Smooth muscle cell (in vitro differentiated cells): ENCODE results near the gene MYO9B. TPM values are rescaled to one million over a fixed set of nuclear protein-coding genes. Genes with fewer than 3 reads are reported as not detected.

Experiments
- DNase-seq: peaks from one replicate; lab custom pipeline; 2025; ENCODE audit not compliant: unreplicated experiment; lab: John Stamatoyannopoulos, UW
- H2AFZ ChIP-seq: fragments of 200-600 bp; sonication (generic); 2 replicates; pipeline ENCODE4 v1.6.0; 2016; ENCODE audit warnings: antibody characterized with exemption, low read depth, mild to moderate bottlenecking
- H3F3A ChIP-seq: fragments of 200-600 bp; sonication (generic); 2 replicates; pipeline ENCODE4 v1.6.0; 2017; ENCODE audit warnings: antibody characterized with exemption, low read depth
- H3K27ac ChIP-seq: fragments of 200-600 bp; sonication (generic); 2 replicates; pipeline ENCODE4 v1.5.1; 2016; ENCODE audit warnings: low read depth, mild to moderate bottlenecking
- H3K27me3 ChIP-seq: fragments of 200-600 bp; sonication (generic); 2 replicates; pipeline ENCODE4 v1.6.1; 2016; ENCODE audit warnings: low read depth, mild to moderate bottlenecking
- H3K36me3 ChIP-seq: fragments of 200-600 bp; sonication (generic); 2 replicates; pipeline ENCODE4 v1.5.1; 2016; ENCODE audit warnings: low read depth
- H3K4me1 ChIP-seq: fragments of 200-600 bp; sonication (generic); 2 replicates; pipeline ENCODE4 v1.5.1; 2016; ENCODE audit warnings: low read depth
- H3K4me2 ChIP-seq: fragments of 200-600 bp; sonication (generic); 2 replicates; pipeline ENCODE4 v1.6.0; 2016; ENCODE audit warnings: mild to moderate bottlenecking
- H3K4me3 ChIP-seq: fragments of 200-600 bp; sonication (generic); 2 replicates; pipeline ENCODE4 v1.5.1; 2016; ENCODE audit warnings: mild to moderate bottlenecking
- H3K79me2 ChIP-seq: fragments of 200-600 bp; sonication (generic); 2 replicates; pipeline ENCODE4 v1.6.0; 2016; ENCODE audit warnings: low read depth, mild to moderate bottlenecking
- H3K9ac ChIP-seq: fragments of 200-600 bp; sonication (generic); 2 replicates; pipeline ENCODE4 v1.6.0; 2016; ENCODE audit warnings: low read depth
- H3K9me3 ChIP-seq: fragments of 200-600 bp; sonication (generic); replicated peaks from 2 replicates; pipeline ENCODE4 v1.5.1; 2016; ENCODE audit warnings: low read depth
- H4K20me1 ChIP-seq: fragments of 200-600 bp; sonication (generic); 2 replicates; pipeline ENCODE4 v1.6.0; 2016; ENCODE audit warnings: low read depth
- WGBS: methylation state at CpG from one replicate; pipeline ENCODE4 v1.1.7; 2016; ENCODE audit warnings: low lambda C conversion rate; 5-methylcytosine and 5-hydroxymethylcytosine counted together
- polyA plus RNA-seq: library from polyadenylated mRNA; unstranded; fragments of >200 nt; fragmentation: Nextera tagmentation; extraction: Ambion mirVana; gene quantifications from 2 replicates; pipeline ENCODE4 v1.2.1, GENCODE V29; 2016
- total RNA-seq: library from RNA; depleted of rRNA; stranded (reverse); fragments of >200 nt; gene quantifications from 2 replicates; pipeline ENCODE4 v1.2.3, GENCODE V29; 2014
- TF ChIP-seq, protein P1 (sequence below): fragments of 200-600 bp; sonication (generic); IDR thresholded peaks from 2 replicates; pipeline ENCODE4 v1.5.1; 2017; ENCODE audit warnings: borderline replicate concordance, mild to moderate bottlenecking, antibody characterized with exemption; ENCODE audit not compliant: insufficient read depth, poor library complexity, severe bottlenecking

MYO9B gene
- total and polyA plus RNA-seq, 2 experiments from 2014 or later, result 44.6 to 46.6 TPM

DNA sequence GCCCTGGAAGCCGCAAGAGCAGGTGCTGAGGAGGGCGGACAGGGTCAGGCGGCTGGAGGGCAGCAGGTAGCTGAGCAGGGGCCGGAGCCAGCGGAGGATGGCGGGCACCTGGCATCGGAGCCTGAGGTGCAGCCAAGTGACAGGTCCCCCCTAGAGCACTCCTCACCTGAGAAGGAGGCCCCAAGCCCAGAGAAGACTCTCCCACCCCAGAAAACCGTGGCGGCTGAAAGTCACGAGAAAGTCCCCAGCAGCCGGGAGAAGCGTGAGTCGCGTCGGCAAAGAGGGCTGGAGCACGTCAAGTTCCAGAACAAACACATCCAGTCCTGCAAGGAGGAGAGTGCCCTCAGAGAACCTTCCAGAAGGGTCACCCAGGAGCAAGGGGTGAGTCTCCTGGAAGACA, 119.0 kb downstream of the MYO9B start:
- Histone ChIP-seq H3K9me3 (no peaks in the 10 kb centered on the region), H3K36me3 (peaks cover 19% of the 10 kb centered on the region), H3K4me3 (no peak overlapping the region), H3K27ac (no peak overlapping the region), H3K79me2 (no peaks in the 10 kb centered on the region), H3K9ac (no peak overlapping the region), H3K27me3 (no peaks in the 10 kb centered on the region), H3K4me1 (no peaks in the 10 kb centered on the region), H4K20me1 (no peaks in the 10 kb centered on the region), H3K4me2 (no peak overlapping the region), H2AFZ (no peak overlapping the region), H3F3A (no peaks in the 10 kb centered on the region)
- WGBS, result 97% methylated on average over 16 of the region's 16 CpGs
- DNase-seq, result no peak
- TF ChIP-seq, protein P1, sequence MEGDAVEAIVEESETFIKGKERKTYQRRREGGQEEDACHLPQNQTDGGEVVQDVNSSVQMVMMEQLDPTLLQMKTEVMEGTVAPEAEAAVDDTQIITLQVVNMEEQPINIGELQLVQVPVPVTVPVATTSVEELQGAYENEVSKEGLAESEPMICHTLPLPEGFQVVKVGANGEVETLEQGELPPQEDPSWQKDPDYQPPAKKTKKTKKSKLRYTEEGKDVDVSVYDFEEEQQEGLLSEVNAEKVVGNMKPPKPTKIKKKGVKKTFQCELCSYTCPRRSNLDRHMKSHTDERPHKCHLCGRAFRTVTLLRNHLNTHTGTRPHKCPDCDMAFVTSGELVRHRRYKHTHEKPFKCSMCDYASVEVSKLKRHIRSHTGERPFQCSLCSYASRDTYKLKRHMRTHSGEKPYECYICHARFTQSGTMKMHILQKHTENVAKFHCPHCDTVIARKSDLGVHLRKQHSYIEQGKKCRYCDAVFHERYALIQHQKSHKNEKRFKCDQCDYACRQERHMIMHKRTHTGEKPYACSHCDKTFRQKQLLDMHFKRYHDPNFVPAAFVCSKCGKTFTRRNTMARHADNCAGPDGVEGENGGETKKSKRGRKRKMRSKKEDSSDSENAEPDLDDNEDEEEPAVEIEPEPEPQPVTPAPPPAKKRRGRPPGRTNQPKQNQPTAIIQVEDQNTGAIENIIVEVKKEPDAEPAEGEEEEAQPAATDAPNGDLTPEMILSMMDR, result no peak

DNA sequence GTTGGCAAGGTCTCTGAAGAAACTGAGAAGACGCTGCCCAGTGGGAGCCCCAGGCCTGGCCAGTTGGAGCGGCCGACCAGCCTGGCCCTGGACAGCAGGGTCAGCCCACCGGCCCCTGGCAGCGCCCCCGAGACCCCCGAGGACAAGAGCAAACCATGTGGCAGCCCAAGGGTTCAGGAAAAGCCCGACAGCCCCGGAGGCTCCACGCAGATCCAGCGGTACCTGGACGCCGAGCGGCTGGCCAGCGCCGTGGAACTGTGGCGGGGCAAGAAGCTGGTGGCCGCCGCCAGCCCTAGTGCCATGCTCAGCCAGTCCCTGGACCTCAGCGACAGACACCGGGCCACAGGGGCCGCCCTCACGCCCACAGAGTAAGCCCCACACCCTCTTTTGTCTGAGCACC, 119.5 kb downstream of the MYO9B start:
- H3K9me3 ChIP-seq, result no peaks in the 10 kb centered on the region
- WGBS, result 99% methylated on average over 21 of the region's 23 CpGs
- H3K36me3 ChIP-seq, result peaks cover 19% of the 10 kb centered on the region

GRCh38 chr19:17196610-17197009, 121.0 kb downstream of the MYO9B start:
- Histone ChIP-seq H3K27ac (no peak overlapping the region), H3K4me3 (no peak overlapping the region), H3K9ac (no peak overlapping the region), H3K79me2 (no peaks in the 10 kb centered on the region), H2AFZ (no peak overlapping the region), H3K36me3 (peaks cover 16% of the 10 kb centered on the region), H3K9me3 (no peaks in the 10 kb centered on the region), H3K4me1 (no peaks in the 10 kb centered on the region), H3K27me3 (no peaks in the 10 kb centered on the region), H3F3A (no peaks in the 10 kb centered on the region), H3K4me2 (no peak overlapping the region), H4K20me1 (no peaks in the 10 kb centered on the region)
- 99% methylated on average over 7 of the region's 7 CpGs for WGBS
- TF ChIP-seq, protein P1, result no peak
- no peak for DNase-seq

More for the DNA sequence above, 119.5 kb downstream of the MYO9B start:
- H3K27me3 ChIP-seq, result no peaks in the 10 kb centered on the region
- H3K4me1 ChIP-seq, result no peaks in the 10 kb centered on the region
- DNase-seq, result no peak
- no peaks in the 10 kb centered on the region for H4K20me1 ChIP-seq
- TF ChIP-seq, protein P1, result no peak
- H3K79me2 ChIP-seq, result no peaks in the 10 kb centered on the region
- no peak overlapping the region for H3K4me3 ChIP-seq
- no peak overlapping the region for H3K27ac ChIP-seq
- H2AFZ ChIP-seq, result no peak overlapping the region
- no peak overlapping the region for H3K9ac ChIP-seq
- no peak overlapping the region for H3K4me2 ChIP-seq
- no peaks in the 10 kb centered on the region for H3F3A ChIP-seq

DNA sequence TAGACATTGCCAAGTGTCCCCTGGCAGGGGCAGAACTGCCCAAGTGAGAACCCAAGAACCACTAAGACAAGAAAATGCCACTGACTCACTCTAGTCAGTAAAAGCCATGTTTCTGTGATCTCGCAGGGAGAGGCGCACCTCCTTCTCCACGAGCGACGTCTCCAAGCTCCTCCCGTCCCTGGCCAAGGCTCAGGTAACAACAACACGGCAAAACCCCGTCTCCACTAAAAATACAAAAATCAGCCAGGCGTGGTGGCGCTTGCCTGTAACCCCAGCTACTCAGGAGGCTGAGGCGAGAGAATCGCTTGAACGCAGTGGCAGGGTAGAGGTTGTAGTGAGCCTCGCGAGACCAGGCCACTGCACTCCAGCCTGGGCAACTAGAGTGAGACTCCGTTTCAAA, 122.1 kb downstream of the MYO9B start:
- Histone ChIP-seq H4K20me1 (no peaks in the 10 kb centered on the region), H3K27ac (no peak overlapping the region), H3K27me3 (no peaks in the 10 kb centered on the region), H2AFZ (no peak overlapping the region), H3K4me1 (no peaks in the 10 kb centered on the region), H3F3A (no peaks in the 10 kb centered on the region), H3K9me3 (no peaks in the 10 kb centered on the region), H3K36me3 (peaks cover 16% of the 10 kb centered on the region), H3K4me2 (no peak overlapping the region), H3K4me3 (no peak overlapping the region), H3K9ac (no peak overlapping the region), H3K79me2 (no peaks in the 10 kb centered on the region)
- no peak for DNase-seq
- TF ChIP-seq, protein P1, result no peak
- WGBS, result 95% methylated on average over 16 of the region's 16 CpGs
